Rectal smooth muscle tissue (tissue), 1 donor: ENCODE measurements around the gene MRPL4.

Experiments used
- H3K27ac ChIP-seq: one replicate; pipeline ENCODE4 v1.7.0; 2013; ENCODE audit warnings: low read depth, low read length, inconsistent platforms
- H3K27me3 ChIP-seq: one replicate; pipeline ENCODE4 v1.7.0; 2013; ENCODE audit warnings: low read length; ENCODE audit not compliant: control insufficient read depth, insufficient read depth
- H3K36me3 ChIP-seq: one replicate; pipeline ENCODE4 v1.7.0; 2013; ENCODE audit warnings: low read length; ENCODE audit not compliant: control insufficient read depth, insufficient read depth
- H3K4me1 ChIP-seq: one replicate; pipeline ENCODE4 v1.7.0; 2013; ENCODE audit warnings: low read length; ENCODE audit not compliant: control insufficient read depth, insufficient read depth
- H3K4me3 ChIP-seq: one replicate; pipeline ENCODE4 v1.7.0; 2013; ENCODE audit warnings: low read length
- H3K9ac ChIP-seq: one replicate; pipeline ENCODE4 v1.7.0; 2013; ENCODE audit warnings: low read length

Gene MRPL4

GRCh38 chr19:10295847-10296591 is 44.0 kb downstream of the MRPL4 start:
- Histone ChIP-seq H3K27ac (no peak overlapping the region), H3K4me3 (peak overlapping the region; percentile 7), H3K36me3 (no peaks in the 10 kb centered on the region), H3K9ac (no peak overlapping the region), H3K4me1 (peaks cover 5% of the 10 kb centered on the region), H3K27me3 (peaks cover 48% of the 10 kb centered on the region)

GRCh38 chr19:10299545-10300458 is 47.8 kb downstream of the MRPL4 start:
- no peak overlapping the region for H3K27ac ChIP-seq
- no peaks in the 10 kb centered on the region for H3K36me3 ChIP-seq
- H3K27me3 ChIP-seq, result peaks cover 14% of the 10 kb centered on the region
- H3K4me1 ChIP-seq, result no peaks in the 10 kb centered on the region
- no peak overlapping the region for H3K4me3 ChIP-seq
- H3K9ac ChIP-seq, result no peak overlapping the region

GRCh38 chr19:10305139-10305806 is 53.3 kb downstream of the MRPL4 start:
- Histone ChIP-seq H3K27me3 (no peaks in the 10 kb centered on the region), H3K36me3 (no peaks in the 10 kb centered on the region), H3K27ac (no peak overlapping the region), H3K4me1 (no peaks in the 10 kb centered on the region), H3K4me3 (no peak overlapping the region), H3K9ac (no peak overlapping the region)

- Histone ChIP-seq H3K9ac (no peak overlapping the region), H3K4me3 (no peak overlapping the region), H3K4me1 (no peaks in the 10 kb centered on the region), H3K27ac (no peak overlapping the region), H3K27me3 (no peaks in the 10 kb centered on the region), H3K36me3 (no peaks in the 10 kb centered on the region)
These were observed 54.3 kb downstream of the MRPL4 start for GRCh38 chr19:10306327-10306726.

GRCh38 chr19:10309423-10309822 is 57.4 kb downstream of the MRPL4 start, which contains the start of gene ZGLP1:
TSS of gene ZGLP1 (minus strand) at chr19:10309815.
- Histone ChIP-seq H3K27me3 (no peaks in the 10 kb centered on the region), H3K4me1 (no peaks in the 10 kb centered on the region), H3K36me3 (peaks cover 2% of the 10 kb centered on the region), H3K27ac (no peak within 1 kb of the TSS), H3K4me3 (no peak within 1 kb of the TSS), H3K9ac (no peak within 1 kb of the TSS)
